GM04503 (cell line): ENCODE data around the gene PIGA.
A peak's percentile ranks its signal among the peaks of the same experiment; 100 is the strongest.
"Not testable (repeated sequence)": the region's sequence is repeated elsewhere in the genome, so short reads cannot be mapped to it uniquely, and the experiment has no call there.

Experiments
- DNase-seq: peaks from one replicate; pipeline ENCODE4 v3.0.0-alpha.2; 2012; ENCODE audit warnings: low read depth

Gene PIGA

DNA sequence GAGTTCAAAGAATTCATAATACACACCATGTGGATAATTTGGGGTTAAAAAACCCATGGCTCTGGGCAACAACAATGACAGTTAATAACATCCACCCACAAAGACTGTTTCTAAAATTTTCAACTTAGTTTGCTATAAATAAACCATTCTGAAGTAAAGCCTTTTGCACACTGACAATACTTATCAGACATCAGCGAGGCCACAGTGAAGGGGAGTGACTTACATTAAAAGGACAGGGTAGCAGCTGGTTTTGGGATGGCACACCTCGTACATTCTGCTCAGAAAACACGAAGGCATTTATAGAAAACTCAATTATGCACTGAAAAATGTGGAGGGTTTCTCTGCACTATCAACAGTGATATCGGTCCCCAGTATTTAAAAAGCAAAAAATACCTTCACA, 15.0 kb downstream of the PIGA start:
- no peak for DNase-seq

GRCh38 chrX:15319075-15319474, 16.2 kb downstream of the PIGA start:
- no peak for DNase-seq

- DNase-seq: no peak
Measured at GRCh38 chrX:15315509-15315908, 19.8 kb downstream of the PIGA start, which contains the start of gene ASB11. ASB11 (minus strand) TSS chrX:15315640; CDS start chrX:15315605, 35 bp downstream.

DNA sequence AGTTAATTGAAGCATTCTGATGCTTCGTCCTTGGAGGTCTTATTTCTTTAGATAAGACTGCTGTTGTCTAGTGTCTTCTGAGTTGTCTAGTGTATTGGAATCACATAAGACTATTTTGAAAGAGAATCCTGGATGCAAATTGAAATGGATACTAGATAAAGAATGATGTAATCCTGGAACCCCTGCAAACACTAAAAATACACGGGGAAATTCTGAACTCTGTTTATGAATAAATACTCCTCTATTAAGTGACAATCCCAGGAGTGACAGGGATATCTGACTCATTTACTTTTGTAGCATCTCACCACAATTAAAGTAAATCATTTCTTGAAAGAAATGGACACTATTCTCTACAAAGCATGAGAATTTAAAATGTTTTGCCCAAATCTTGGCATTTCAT, 20.9 kb downstream of the PIGA start:
- DNase-seq: no peak

DNA sequence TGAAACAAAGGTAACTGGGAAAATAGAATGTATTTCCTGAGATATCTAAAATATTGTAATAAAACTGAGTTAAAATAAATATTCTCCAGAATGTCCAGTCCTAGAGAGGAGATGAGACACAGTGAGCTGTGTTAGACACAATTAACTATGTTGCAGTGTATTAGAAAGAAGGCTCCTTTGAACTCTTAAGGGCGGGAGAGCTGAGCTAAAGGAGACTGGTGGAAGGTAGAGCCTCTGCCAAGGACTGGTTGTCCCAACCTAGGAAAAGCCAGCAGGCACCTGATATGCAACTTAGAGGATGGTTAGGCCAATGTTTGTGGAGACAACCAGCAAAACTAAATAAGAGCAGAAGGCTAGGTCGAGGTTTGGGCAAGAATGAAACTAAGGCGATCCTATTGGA, 24.2 kb downstream of the PIGA start:
- no peak for DNase-seq

DNA sequence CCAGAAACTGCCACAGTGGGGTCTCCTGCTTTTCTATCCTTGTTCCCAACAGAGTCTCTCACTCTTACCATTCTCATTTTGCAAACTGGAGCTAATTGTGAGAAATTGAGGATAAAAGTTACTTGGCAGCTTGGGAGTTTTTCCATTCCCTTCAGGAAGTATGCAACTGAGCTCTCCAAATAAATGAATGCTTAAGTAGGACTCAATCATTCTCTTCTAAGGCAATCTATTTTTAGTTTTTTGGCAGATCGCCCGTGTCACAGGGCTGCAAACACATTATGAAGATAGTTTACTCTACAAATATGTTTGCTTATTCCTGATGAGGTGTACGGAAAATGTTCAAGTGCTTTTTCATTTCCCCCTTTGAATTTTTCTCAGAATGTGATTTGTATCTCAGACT, 25.2 kb downstream of the PIGA start:
- no peak for DNase-seq

DNA sequence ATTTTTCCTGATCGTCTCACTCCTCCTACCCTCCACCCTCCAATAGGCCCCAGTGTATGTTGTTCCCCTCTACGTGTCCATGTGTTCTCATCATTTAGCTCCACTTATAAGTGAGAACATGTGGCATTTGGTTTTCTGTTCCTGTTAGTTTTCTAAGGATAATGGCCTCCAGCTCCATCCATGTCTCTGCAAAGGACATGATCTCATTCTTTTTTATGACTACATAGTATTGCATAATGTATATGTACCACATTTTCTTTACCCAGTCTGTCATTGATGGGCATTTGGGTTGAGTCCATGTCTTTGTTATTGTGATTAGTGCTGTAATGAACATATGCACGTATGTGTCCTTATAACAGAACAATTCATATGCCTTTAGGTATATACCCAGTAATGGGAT, 29.4 kb downstream of the PIGA start:
- not testable (repeated sequence) for DNase-seq

DNA sequence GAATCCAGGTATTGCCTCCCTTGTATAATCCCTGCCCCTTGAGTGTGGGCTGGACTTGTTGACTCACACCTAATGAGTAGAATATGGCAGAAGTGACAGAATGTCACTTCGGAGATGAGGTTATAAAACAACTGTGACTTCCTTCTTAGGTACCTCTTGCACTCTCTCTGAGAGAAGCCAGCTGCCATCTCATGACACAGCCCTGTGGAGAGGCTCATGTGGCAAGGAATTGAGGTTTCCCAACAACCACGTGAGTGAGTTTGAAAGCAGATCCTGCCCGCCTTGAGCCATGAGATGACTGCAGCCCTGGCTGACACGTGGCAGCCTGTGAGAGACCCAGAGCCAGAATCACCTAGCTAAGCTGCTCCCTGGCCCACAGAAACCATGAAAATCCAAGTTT, 33.4 kb downstream of the PIGA start:
- no peak for DNase-seq

DNA sequence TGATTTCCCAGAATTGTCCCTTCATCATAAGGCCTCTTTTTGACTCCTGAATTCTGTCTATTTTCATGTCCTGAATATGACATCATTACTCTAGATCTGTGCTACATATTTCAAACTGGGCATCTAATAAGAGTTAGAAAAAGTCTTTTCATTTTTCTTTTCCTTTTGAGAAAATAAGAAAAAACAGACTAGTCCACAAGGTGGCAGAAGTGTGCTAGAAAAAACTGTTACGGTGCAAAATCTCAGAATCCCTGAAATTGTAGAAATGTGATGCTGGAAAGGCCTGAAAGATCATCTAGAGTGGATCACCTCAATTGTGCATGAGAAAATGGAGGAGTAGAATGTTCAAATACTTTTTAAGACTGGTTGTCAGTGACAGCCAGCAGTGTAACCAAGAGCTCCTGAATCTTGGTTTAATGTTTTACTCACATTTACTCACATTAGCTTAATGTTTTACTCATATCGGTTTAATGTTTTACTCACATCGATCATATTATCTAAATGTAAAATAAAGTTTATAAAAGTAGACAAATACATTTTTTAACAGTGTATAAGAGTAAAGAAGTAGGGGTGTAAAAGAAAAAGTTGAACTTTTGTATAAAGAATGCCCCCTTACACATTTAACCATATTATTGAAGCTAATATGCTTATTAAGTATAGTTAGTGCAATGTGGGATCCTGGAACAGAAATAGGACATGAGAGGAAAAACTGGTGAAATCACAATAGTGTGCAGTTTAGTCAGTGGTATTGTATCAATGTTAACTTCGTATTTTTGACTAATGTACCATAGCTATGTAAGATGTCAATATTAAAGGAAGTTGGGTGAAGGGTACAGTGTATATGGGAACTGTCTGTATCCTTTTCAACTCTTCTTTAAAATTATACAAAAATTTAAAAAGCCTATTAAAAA, 35.1 kb downstream of the PIGA start:
- DNase-seq: no peak

- DNase-seq: no peak
Measured at GRCh38 chrX:15298780-15299179, 36.5 kb downstream of the PIGA start.

DNA sequence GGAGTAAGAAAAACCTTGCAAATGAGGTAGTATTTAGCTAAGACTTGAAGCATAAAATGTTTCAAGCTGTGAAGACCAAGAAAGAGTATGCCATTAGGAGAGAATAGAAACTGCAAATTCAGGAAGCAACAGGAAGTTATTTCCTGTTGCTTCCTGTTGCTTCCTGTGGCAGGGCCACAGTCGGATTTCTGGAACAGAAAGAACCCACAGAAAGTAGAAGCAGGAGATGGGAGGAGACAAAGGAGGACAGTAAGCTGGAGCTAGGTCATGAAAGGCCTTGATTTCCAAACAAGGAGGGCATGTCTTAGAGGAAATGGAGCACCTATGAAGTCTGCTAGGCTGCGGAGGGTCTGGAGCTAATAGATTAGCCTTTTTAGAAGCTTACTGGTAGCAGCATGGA, 37.1 kb downstream of the PIGA start:
- no peak for DNase-seq

GRCh38 chrX:15293451-15293850, 41.9 kb downstream of the PIGA start:
- DNase-seq: no peak

DNA sequence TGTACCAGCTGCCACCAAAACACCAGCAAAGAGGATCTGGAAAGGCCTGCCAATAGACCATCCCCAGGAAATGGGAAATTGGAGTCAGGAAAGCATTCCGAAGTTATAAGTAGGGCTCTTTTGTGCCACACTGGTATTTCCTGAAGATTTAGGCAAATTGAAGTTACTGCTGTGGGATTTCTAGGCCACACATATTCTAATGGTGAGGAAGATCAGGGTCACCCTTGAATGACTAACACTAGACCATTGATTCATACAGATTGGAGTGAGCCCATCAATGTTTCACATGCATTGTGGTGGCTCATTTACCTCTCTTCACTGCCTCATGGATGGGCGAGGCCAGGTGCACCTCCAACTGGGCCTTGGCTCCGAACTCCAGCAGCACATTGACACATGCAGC, 42.5 kb downstream of the PIGA start:
- no peak for DNase-seq

DNA sequence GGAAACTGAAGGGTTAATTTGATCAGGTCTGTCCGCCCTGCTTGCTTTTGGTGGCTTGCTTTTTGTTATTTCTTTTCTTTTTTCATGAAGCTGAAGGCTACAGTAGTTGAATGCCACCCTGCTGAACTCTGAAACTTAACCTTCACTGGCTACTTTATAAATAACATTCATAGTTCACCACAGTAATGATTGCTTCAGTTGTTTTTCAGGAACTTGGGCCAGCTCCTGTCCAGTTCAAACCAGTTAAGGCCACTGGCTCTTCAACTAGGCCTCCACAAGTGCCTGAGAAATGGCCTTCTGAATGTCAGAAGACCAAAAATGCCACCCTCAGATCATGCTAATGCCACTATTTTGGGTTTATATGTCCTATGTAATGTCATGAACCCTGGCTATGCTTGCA, 57.7 kb downstream of the PIGA start:
- no peak for DNase-seq

- no peak for DNase-seq
Measured at GRCh38 chrX:15274946-15275345, 60.4 kb downstream of the PIGA start.

DNA sequence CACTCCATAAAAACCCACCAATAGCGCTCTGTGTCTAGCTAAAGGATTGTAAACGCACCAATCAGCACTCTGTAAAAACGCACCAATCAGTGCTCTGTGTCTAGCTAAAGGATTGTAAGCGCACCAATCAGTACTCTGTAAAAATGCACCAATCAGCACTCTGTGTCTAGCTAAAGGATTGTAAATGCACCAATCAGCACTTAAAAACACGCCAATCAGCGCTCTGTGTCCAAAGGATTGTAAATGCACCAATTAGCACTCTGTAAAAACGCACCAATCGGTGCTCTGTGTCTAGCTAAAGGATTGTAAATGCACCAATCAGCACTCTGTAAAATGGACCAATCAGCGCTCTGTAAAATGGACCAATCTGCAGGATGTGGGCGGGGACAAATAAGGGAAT, 62.0 kb downstream of the PIGA start:
- not testable (repeated sequence) for DNase-seq

DNA sequence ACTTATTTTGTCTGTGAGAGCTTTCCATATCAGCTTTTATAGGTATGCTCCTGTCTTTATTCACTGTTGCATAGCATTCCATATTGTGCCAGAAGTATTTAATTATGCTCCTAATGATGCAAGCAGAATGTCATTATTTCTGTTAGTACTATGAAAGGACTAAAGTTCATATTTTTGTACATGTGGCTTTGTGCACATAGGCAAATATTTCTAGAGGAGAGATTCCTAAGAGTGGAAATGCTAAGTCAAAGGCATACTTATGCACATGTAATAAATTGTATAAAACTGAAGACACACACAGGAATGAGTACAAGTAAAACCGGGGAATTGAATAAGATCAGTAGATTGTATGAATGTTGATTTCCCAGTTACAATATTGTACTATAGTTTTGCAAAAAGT, 63.6 kb downstream of the PIGA start:
- no peak for DNase-seq

DNA sequence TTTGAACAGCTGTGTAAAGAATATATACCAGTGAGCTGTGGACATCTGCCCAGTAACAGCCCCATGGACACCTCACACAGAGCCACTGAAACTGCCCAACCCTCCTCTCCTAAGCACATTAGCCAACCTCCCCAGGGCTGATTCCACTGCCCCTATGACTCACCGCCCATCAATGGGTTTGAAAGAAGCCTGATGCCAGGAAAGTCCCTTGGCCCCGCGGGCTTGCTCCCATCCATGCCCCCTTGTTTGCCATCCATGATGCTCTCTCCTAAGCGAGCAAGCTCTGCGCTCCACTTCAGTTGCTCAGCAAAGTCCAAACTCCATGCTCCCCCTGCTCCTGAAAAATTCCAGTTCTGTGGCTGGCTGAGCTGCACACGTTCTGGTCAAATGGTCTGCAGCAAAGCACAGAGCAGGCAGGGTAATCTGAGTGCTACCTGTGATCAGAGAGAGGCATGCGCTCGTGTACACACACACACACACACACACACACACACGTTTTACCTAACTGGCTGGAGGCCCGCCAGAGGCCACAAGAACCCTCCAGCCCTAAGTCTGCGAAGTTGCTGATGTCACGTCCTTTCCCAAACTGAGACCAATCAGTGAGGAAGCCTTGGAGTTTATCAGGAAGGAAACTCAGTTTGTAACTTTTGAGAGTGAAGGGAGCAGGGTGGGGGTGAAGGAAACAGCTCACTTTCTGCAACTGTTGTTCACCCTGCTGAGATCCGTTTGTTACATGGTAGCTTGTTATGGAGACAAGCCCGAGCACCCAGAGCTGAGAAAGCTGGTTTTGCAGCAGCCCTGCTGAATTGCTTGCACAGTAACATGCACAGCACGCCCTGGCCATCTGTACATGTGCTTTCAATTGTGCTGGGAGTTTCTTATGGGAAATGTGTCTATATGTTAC, 65.5 kb downstream of the PIGA start, which contains the start of gene ASB9:
Gene ASB9 (minus strand): TSS at position 466 of the 904 bp plus-strand sequence. CDS start 209 bp downstream, at position 257.
- peak; percentile 14 for DNase-seq
